ENCODE results near the gene RNF43. TPM values are rescaled to one million over a fixed set of nuclear protein-coding genes. Genes with fewer than 3 reads are reported as not detected.

The RNF43 gene
- total and polyA plus RNA-seq, 2 of the 13 experiments (the other 11 are each of a cell fraction or from before 2014, with no cell fraction given), result 31.0 to 53.4 TPM

GRCh38 chr17:58415371-58416055 lies 1.8 kb downstream of the RNF43 start (continued):
- TF ChIP-seq ZNF614 (CRISPR knock-in tag; IDR thresholded peaks at IDR 0.05; ENCODE audit: borderline replicate concordance), result no peak
- TF ChIP-seq ZSCAN5A (CRISPR knock-in tag; IDR thresholded peaks at IDR 0.05; ENCODE audit: borderline replicate concordance), result no peak
- no peak for TF ChIP-seq ZNF280D (CRISPR knock-in tag; IDR thresholded peaks at IDR 0.05)
- TF ChIP-seq REL (CRISPR knock-in tag; conservative IDR thresholded peaks at IDR 0.05), result no peak
- no peak for TF ChIP-seq ZNF737 (CRISPR knock-in tag; IDR thresholded peaks at IDR 0.05; ENCODE audit: borderline replicate concordance)
- TF ChIP-seq ZFP91 (CRISPR knock-in tag; IDR thresholded peaks at IDR 0.05; ENCODE audit: borderline replicate concordance), result no peak; the same call in 1 of the 2 replicates
- TF ChIP-seq SALL1 (CRISPR knock-in tag; IDR thresholded peaks at IDR 0.05), result peak; percentile 73
- no peak for TF ChIP-seq ZNF382 (CRISPR knock-in tag; IDR thresholded peaks at IDR 0.05; ENCODE audit: borderline replicate concordance)
- TF ChIP-seq GRHL1 (CRISPR knock-in tag; conservative IDR thresholded peaks at IDR 0.05), result no peak
- TF ChIP-seq ZNF773 (CRISPR knock-in tag; IDR thresholded peaks at IDR 0.05; ENCODE audit: borderline replicate concordance), result no peak
- peak; percentile 62 for TF ChIP-seq GATAD2A (CRISPR knock-in tag; IDR thresholded peaks at IDR 0.05)
- no peak for TF ChIP-seq FOXO1 (CRISPR knock-in tag; IDR thresholded peaks at IDR 0.05)
- TF ChIP-seq ZNF17 (CRISPR knock-in tag; IDR thresholded peaks at IDR 0.05), result no peak
- peak; percentile 49; the same call in 1 of the 2 replicates for TF ChIP-seq CCDC6 (CRISPR knock-in tag; IDR thresholded peaks at IDR 0.05)
- TF ChIP-seq ZNF558 (CRISPR knock-in tag; IDR thresholded peaks at IDR 0.05; ENCODE audit: borderline replicate concordance), result no peak
- TF ChIP-seq MYC (CRISPR knock-in tag; IDR thresholded peaks at IDR 0.05; ENCODE audit: borderline replicate concordance), result peak; percentile 68
- TF ChIP-seq PHF20 (CRISPR knock-in tag; IDR thresholded peaks at IDR 0.05), result no peak
- no peak for TF ChIP-seq DRAP1 (CRISPR knock-in tag; IDR thresholded peaks at IDR 0.05)
- no peak for TF ChIP-seq MXD4 (CRISPR knock-in tag; IDR thresholded peaks at IDR 0.05)
- no peak for TF ChIP-seq SMAD9 (CRISPR knock-in tag; IDR thresholded peaks at IDR 0.05)
- no peak for TF ChIP-seq ZNF136 (CRISPR knock-in tag; IDR thresholded peaks at IDR 0.05; ENCODE audit: low read depth)
- TF ChIP-seq ZNF468 (CRISPR knock-in tag; IDR thresholded peaks at IDR 0.05), result no peak
- no peak for TF ChIP-seq NFE2L2 (IDR thresholded peaks at IDR 0.05; ENCODE audit: low read length)
